ENCODE results near the gene RIPK4.

DNA sequence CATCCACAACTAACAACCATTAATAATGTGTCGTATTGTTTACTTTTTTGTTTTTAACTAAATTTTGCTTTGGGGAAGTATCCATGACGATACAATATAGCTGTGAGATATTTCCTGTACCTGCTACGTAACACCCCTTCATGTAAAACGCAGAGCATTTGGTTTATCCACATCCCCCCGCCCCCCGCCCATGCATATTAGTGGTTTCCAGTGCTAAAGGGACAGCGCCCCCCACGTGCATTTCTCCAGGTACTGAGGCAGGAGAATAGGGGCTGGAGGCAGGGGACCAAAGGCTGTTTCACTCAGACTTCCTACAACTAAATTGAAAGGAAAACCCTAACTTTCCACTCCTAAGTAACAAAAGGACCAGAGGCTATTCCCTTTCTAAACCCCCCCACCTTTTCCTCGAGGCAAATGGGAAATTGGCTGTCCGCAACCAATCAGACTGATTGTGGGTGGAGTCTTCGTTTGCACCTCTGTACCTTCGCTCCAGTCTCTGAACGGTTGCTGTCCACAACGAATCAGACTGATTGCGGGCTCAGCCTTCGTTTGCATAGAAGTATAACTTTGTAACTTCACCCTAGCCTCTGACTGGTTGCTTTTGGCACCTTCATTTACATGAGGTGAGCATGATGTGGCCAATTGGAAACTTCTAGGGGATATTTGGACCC lies 12.2 kb upstream of the RIPK4 start:
- TF ChIP-seq CTBP1 (IDR thresholded peaks at IDR 0.05; ENCODE audit: borderline replicate concordance) (no peak), FOXA1 (IDR thresholded peaks at IDR 0.05) (no peak), HDGF (IDR thresholded peaks at IDR 0.05; ENCODE audit: borderline replicate concordance) (no peak)

Data from HEK293T (cell line).